HG03342 (cell line): ENCODE results near the gene GPBAR1.
"Not testable (repeated sequence)": the region's sequence is repeated elsewhere in the genome, so short reads cannot be mapped to it uniquely, and the experiment has no call there.

ENCODE experiments used
- ATAC-seq: cut with Tn5 transposase; IDR thresholded peaks from one replicate; pipeline ENCODE4 v1.9.1; 2021; ENCODE audit warnings: mild to moderate bottlenecking, moderate library complexity; ENCODE audit not compliant: unreplicated experiment

The GPBAR1 gene

GRCh38 chr2:218306184-218306920 is 45.5 kb downstream of the GPBAR1 start:
- ATAC-seq = no peak

- ATAC-seq = no peak
Measured at GRCh38 chr2:218307415-218308090, 46.7 kb downstream of the GPBAR1 start.

- ATAC-seq = no peak
Measured at GRCh38 chr2:218310853-218311540, 50.2 kb downstream of the GPBAR1 start.

GRCh38 chr2:218311541-218312266 is 50.9 kb downstream of the GPBAR1 start:
- ATAC-seq = not testable (repeated sequence)

DNA sequence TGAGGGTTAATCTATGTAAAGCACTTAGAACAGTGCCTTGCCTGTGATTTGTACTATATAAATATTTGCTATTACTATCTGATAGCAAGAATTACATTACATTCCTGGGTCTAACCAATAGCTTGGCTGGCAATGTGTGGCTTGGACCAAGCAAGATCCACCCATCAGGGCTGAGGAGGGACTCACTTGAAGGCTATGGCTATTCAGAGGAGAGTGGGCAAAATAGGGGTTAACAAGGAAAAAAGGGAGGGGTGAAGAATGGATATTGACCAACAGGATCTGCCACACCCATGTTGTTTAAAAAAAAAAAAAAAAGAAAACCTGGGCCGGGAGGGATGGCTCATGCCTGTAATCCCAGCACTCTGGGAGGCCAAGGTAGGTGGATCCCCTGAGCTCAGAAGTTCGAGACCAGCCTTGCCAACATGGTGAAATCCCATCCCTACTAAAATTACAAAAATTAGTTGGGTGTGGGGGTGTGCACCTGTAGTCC is 51.5 kb downstream of the GPBAR1 start:
- ATAC-seq = no peak

GRCh38 chr2:218313356-218313755 is 52.5 kb downstream of the GPBAR1 start:
- ATAC-seq = no peak
